Memory B cell (primary cell): ENCODE data around the gene RALB.
"Not testable (repeated sequence)": the region's sequence is repeated elsewhere in the genome, so short reads cannot be mapped to it uniquely, and the experiment has no call there.

ENCODE experiments used
- ATAC-seq: fragments of 150-1000 bp; cut with Tn5 transposase; 2 replicates; pipeline ENCODE4 v1.10.0; 2021; ENCODE audit warnings: low read depth, mild to moderate bottlenecking, moderate library complexity
- DNase-seq, 2 donors: peaks; one replicate each; pipeline ENCODE4 v3.0.0; 2022; ENCODE audit warnings: low spot score in 2 of 2
- H3K27ac Mint-ChIP-seq: one replicate; pipeline ENCODE4 v1.8.0; 2022; ENCODE audit warnings: mild to moderate bottlenecking, moderate library complexity, mixed read lengths
- H3K27me3 Mint-ChIP-seq: one replicate; pipeline ENCODE4 v1.8.0; 2022; ENCODE audit warnings: mixed read lengths
- H3K36me3 Mint-ChIP-seq: one replicate; pipeline ENCODE4 v1.8.0; 2022; ENCODE audit warnings: mild to moderate bottlenecking, mixed read lengths
- H3K4me1 Mint-ChIP-seq: one replicate; pipeline ENCODE4 v1.8.0; 2022; ENCODE audit warnings: mixed read lengths
- H3K4me3 Mint-ChIP-seq: one replicate; pipeline ENCODE4 v1.8.0; 2022; ENCODE audit warnings: mild to moderate bottlenecking, moderate library complexity, mixed read lengths
- H3K9me3 Mint-ChIP-seq: one replicate; pipeline ENCODE4 v1.8.0; 2022; ENCODE audit warnings: mixed read lengths

The RALB gene

GRCh38 chr2:120320887-120321556 lies 68.4 kb downstream of the RALB start:
- not testable (repeated sequence) for H3K4me1 Mint-ChIP-seq, DNase-seq, ATAC-seq, H3K9me3 Mint-ChIP-seq, H3K27ac Mint-ChIP-seq, H3K36me3 Mint-ChIP-seq, H3K4me3 Mint-ChIP-seq, H3K27me3 Mint-ChIP-seq

- no peak for ATAC-seq
- no peak overlapping the region for H3K27ac Mint-ChIP-seq
- no peaks in the 10 kb centered on the region for H3K9me3 Mint-ChIP-seq
- H3K4me3 Mint-ChIP-seq, result no peak overlapping the region
- DNase-seq, result no peak
- peaks cover 4% of the 10 kb centered on the region for H3K27me3 Mint-ChIP-seq
- H3K4me1 Mint-ChIP-seq, result peaks cover 3% of the 10 kb centered on the region
- no peaks in the 10 kb centered on the region for H3K36me3 Mint-ChIP-seq
These were observed 69.2 kb downstream of the RALB start for GRCh38 chr2:120321721-120322284.

GRCh38 chr2:120322329-120322728 lies 69.7 kb downstream of the RALB start:
- no peak overlapping the region for H3K27ac Mint-ChIP-seq
- peaks cover 7% of the 10 kb centered on the region for H3K4me1 Mint-ChIP-seq
- no peak for ATAC-seq

GRCh38 chr2:120323214-120323613 lies 70.6 kb downstream of the RALB start:
- no peak for ATAC-seq
- H3K27ac Mint-ChIP-seq, result no peak overlapping the region
- H3K27me3 Mint-ChIP-seq, result peaks cover 11% of the 10 kb centered on the region

More at GRCh38 chr2:120322329-120322728, 69.7 kb downstream of the RALB start:
- Mint-ChIP-seq H3K4me3 (no peak overlapping the region), H3K27me3 (peaks cover 7% of the 10 kb centered on the region), H3K9me3 (no peaks in the 10 kb centered on the region), H3K36me3 (no peaks in the 10 kb centered on the region)
- DNase-seq, result no peak

GRCh38 chr2:120323807-120324399 lies 71.3 kb downstream of the RALB start:
- Mint-ChIP-seq H3K27me3 (peaks cover 14% of the 10 kb centered on the region), H3K4me1 (peaks cover 5% of the 10 kb centered on the region), H3K4me3 (no peak overlapping the region), H3K9me3 (no peaks in the 10 kb centered on the region), H3K27ac (no peak overlapping the region), H3K36me3 (no peaks in the 10 kb centered on the region)
- no peak for DNase-seq
- no peak for ATAC-seq

More at GRCh38 chr2:120323214-120323613, 70.6 kb downstream of the RALB start:
- no peak for DNase-seq
- H3K9me3 Mint-ChIP-seq, result no peaks in the 10 kb centered on the region
- no peaks in the 10 kb centered on the region for H3K36me3 Mint-ChIP-seq
- H3K4me3 Mint-ChIP-seq, result no peak overlapping the region
- H3K4me1 Mint-ChIP-seq, result peaks cover 6% of the 10 kb centered on the region

- Mint-ChIP-seq H3K27ac (no peak overlapping the region), H3K4me1 (peaks cover 5% of the 10 kb centered on the region), H3K4me3 (no peak overlapping the region), H3K36me3 (no peaks in the 10 kb centered on the region), H3K9me3 (no peaks in the 10 kb centered on the region), H3K27me3 (peaks cover 14% of the 10 kb centered on the region)
- DNase-seq (no peak), ATAC-seq (no peak)
These were observed 72.3 kb downstream of the RALB start for GRCh38 chr2:120324933-120325332.

GRCh38 chr2:120326066-120326465 lies 73.4 kb downstream of the RALB start:
- no peak for ATAC-seq
- peaks cover 17% of the 10 kb centered on the region for H3K27me3 Mint-ChIP-seq
- no peaks in the 10 kb centered on the region for H3K9me3 Mint-ChIP-seq
- H3K27ac Mint-ChIP-seq, result no peak overlapping the region
- no peaks in the 10 kb centered on the region for H3K36me3 Mint-ChIP-seq
- no peak overlapping the region for H3K4me3 Mint-ChIP-seq
- no peak for DNase-seq
- peaks cover 5% of the 10 kb centered on the region for H3K4me1 Mint-ChIP-seq

- no peak overlapping the region for H3K4me3 Mint-ChIP-seq
- H3K36me3 Mint-ChIP-seq, result peaks cover 4% of the 10 kb centered on the region
- ATAC-seq (no peak), DNase-seq (no peak)
- H3K9me3 Mint-ChIP-seq, result peaks cover 3% of the 10 kb centered on the region
- peaks cover 32% of the 10 kb centered on the region for H3K27me3 Mint-ChIP-seq
- peaks cover 5% of the 10 kb centered on the region for H3K4me1 Mint-ChIP-seq
- no peak overlapping the region for H3K27ac Mint-ChIP-seq
These were observed 78.5 kb downstream of the RALB start for GRCh38 chr2:120330946-120331822.

GRCh38 chr2:120331903-120332302 lies 79.3 kb downstream of the RALB start:
- no peak for DNase-seq
- ATAC-seq, result no peak
- H3K4me3 Mint-ChIP-seq, result no peak overlapping the region
- H3K9me3 Mint-ChIP-seq, result peaks cover 3% of the 10 kb centered on the region
- peaks cover 3% of the 10 kb centered on the region for H3K4me1 Mint-ChIP-seq
- no peak overlapping the region for H3K27ac Mint-ChIP-seq
- peaks cover 35% of the 10 kb centered on the region for H3K27me3 Mint-ChIP-seq
- peaks cover 4% of the 10 kb centered on the region for H3K36me3 Mint-ChIP-seq

GRCh38 chr2:120332384-120332783 lies 79.7 kb downstream of the RALB start:
- Mint-ChIP-seq H3K4me1 (no peaks in the 10 kb centered on the region), H3K36me3 (peaks cover 4% of the 10 kb centered on the region), H3K4me3 (no peak overlapping the region), H3K27me3 (peaks cover 35% of the 10 kb centered on the region), H3K27ac (no peak overlapping the region), H3K9me3 (peaks cover 3% of the 10 kb centered on the region)
- DNase-seq (no peak), ATAC-seq (no peak)

- ATAC-seq (no peak), DNase-seq (no peak)
- Mint-ChIP-seq H3K4me1 (no peaks in the 10 kb centered on the region), H3K9me3 (peaks cover 3% of the 10 kb centered on the region), H3K27ac (no peak overlapping the region), H3K4me3 (no peak overlapping the region), H3K36me3 (peaks cover 4% of the 10 kb centered on the region), H3K27me3 (peaks cover 32% of the 10 kb centered on the region)
These were observed 81.4 kb downstream of the RALB start for GRCh38 chr2:120334068-120334467.

- H3K27ac Mint-ChIP-seq, result no peak overlapping the region
- H3K4me1 Mint-ChIP-seq, result no peaks in the 10 kb centered on the region
- H3K9me3 Mint-ChIP-seq, result peaks cover 3% of the 10 kb centered on the region
- H3K36me3 Mint-ChIP-seq, result peaks cover 4% of the 10 kb centered on the region
- ATAC-seq (no peak), DNase-seq (no peak)
- no peak overlapping the region for H3K4me3 Mint-ChIP-seq
- H3K27me3 Mint-ChIP-seq, result peaks cover 33% of the 10 kb centered on the region
These were observed 84.1 kb downstream of the RALB start for GRCh38 chr2:120336749-120337148.

GRCh38 chr2:120338015-120338414 lies 85.4 kb downstream of the RALB start:
- Mint-ChIP-seq H3K27ac (no peak overlapping the region), H3K36me3 (peaks cover 4% of the 10 kb centered on the region), H3K4me1 (peaks cover 2% of the 10 kb centered on the region), H3K4me3 (no peak overlapping the region), H3K9me3 (peaks cover 3% of the 10 kb centered on the region), H3K27me3 (peaks cover 38% of the 10 kb centered on the region)
- ATAC-seq (no peak), DNase-seq (no peak)

GRCh38 chr2:120341977-120342376 lies 89.3 kb downstream of the RALB start:
- peaks cover 9% of the 10 kb centered on the region for H3K4me1 Mint-ChIP-seq
- ATAC-seq (no peak), DNase-seq (no peak)
- no peak overlapping the region for H3K27ac Mint-ChIP-seq
- H3K27me3 Mint-ChIP-seq, result peaks cover 21% of the 10 kb centered on the region
- H3K4me3 Mint-ChIP-seq, result no peak overlapping the region
- H3K36me3 Mint-ChIP-seq, result no peaks in the 10 kb centered on the region
- H3K9me3 Mint-ChIP-seq, result no peaks in the 10 kb centered on the region
